SH-SY5Y (cell line): ENCODE data around the gene RBM17.

Experiments used
- GATA2 ChIP-seq: IDR thresholded peaks from 2 replicates; pipeline ENCODE4 v1.6.1; 2011; ENCODE audit warnings: mild to moderate bottlenecking, low read depth, low read length
- GATA3 ChIP-seq: IDR thresholded peaks from 2 replicates; pipeline ENCODE4 v1.6.1; 2011; ENCODE audit warnings: low read depth, mild to moderate bottlenecking, low read length, moderate library complexity

Gene RBM17

DNA sequence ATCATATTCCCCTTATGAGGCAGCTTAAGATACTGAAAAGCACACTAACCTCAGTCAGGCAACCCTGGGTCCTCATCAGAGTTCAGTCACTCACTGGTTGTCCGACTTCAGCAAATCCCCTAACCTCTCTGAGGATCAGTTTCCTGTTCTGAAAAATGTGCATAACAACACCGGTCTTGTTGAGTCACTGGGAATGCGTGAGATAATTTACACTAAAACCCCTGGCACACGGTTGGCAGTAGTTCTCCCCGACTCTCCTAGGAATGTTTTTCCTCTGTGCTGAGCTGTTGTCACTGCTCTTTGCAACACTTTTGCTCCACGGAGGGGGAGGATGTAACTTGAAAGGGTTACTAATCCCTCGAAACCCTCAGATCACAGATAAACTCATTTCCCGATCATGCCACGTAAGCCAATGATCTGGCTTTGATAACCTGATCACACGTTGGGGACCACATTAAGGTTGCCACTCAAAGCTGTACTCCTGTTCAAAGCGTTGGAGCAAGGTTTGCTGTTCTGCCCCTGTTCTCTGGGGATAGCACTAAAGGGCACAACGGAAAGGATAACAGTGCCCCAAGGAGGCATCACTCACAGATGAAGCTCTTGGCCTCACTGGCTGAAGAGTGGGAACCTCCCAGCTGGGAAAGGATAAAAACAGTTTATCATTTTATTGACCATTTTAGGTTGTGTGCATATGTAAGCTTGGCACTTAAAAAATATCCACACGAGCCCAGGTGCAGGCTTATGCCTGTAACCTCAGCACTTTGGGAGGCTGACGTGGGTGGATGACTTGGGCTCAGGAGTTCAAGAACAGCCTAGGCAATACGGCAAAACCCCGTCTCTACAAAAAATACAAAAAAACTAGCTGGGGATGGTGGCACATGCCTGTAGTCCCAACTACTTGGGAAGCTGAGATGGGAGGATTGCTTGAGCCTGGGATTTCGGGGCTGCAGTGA, 5.0 kb upstream of the RBM17 start:
- TF ChIP-seq GATA2 (no peak), GATA3 (no peak)

DNA sequence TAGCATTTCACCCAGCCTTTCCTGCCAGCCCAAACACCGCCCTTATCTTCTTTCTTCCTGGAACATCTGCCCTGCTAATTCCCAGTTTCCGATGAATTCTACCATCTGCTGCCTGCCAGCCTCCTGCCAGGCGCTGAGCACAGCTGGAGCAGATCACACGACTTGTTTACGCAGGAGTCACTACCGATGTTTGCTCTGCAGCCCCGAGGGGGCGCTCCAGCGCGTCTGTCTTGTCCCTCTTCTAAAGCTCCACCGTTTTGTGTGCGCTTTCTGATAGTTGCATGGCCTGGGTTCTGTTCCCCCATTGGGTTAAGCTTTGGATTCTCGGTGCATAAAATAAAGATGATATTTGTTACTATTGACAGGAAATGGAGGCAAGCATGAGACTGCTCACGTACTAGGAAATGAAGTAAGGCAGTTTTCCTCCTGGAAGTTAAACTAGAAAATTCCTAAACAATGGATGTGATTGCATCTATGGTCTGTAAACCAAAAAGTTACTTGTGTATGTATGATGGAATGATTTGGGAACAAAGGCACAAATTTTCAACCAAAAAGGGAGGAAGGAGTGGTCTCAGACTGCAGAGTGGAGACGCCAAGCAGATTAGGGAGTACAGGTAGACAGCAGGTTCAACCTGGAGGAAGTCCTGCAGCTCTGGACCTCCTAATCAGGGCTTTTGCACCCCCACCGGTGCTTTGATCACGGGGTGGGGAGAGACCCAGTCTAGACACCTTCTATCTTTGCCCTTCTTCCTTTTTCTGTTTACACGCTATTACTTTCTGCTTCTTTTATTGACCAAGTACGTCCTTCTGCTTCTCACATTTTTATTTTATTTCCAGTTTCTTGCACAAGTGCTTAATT, 2.2 kb upstream of the RBM17 start:
- TF ChIP-seq GATA2 (peak; percentile 87), GATA3 (no peak)

DNA sequence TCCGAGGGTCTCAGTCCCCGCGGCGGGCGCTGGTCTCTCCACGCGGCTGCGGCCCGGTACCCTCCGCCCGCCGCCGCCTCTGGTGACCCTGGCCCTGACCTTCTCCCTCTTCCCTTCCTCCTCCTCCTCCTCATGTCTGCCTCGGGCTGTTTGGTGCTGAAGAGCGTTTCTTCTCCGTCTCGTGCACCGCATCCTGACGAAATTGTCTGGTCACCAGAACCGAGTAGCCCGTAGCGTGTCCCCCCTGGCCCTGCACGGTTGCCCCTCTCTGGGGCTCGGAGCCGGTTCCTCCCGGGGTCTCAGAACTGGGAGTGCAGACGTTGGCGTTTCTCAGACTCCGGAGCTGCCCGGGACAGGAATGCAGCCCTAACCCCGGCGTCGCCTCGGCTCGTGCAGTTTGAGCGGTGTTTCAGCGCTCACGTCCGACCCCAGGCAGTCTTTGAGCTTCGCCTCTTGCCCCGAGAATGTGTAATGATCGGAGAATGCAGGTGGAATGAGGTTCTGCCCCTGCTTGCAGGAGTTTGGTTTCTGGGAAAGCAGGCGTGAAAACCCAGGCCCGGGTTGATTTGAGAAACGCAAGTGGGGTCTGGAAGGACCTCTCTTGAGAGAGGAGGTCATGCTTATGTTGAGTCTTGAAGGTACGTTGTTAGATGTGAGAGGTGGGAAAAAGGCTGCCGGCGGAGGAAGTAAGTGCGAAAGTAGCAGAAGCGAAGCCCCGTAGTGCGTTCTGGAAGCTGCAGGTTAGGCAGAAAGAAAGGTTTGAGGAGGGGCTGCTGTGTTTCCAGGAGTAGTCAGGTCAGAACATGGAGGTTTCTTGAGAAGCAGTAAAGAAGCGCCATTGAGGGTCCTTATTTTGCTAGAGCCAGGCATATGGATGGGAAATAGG, 743 bp downstream of the RBM17 start:
- no peak for TF ChIP-seq GATA3
- TF ChIP-seq GATA2: no peak

DNA sequence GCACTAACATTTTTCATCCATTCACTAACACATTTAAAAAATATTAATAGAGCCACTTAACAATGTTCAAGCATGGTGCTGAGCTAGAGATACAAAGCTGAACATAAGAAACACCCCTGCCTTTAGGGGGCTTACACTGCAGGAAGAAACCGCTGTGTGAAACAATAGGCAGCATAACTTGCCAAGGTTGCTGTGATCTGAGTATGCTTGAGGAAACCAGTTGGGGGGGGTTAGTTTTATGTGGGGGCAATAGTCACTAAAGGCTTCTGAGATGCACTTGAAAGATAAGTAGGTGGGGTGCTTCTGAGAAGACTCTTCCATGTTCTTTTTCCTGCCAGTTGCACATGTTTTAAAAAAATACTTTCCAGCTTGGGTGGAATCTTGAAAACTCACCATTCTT, 2.8 kb downstream of the RBM17 start:
- TF ChIP-seq GATA3 (no peak), GATA2 (no peak)

DNA sequence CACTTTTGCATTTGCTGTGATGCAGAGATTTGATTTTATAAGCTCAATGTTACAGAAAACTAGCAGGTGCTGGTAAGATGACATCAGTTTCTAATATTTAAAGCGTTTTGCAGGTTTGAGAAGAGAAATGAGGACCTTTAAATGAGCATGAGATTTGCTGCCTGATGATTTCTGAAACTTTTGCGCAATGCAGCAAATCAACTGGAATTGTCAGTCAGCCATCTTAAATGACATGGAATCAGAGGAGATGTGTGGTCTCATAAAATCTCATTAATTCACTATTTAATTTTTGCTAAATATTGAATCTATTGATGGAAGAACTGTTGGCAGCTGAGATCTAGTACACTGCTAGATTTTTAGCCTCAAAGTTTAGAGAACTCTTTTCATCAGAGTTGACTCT, 3.9 kb downstream of the RBM17 start:
- TF ChIP-seq GATA3 (no peak), GATA2 (no peak)

DNA sequence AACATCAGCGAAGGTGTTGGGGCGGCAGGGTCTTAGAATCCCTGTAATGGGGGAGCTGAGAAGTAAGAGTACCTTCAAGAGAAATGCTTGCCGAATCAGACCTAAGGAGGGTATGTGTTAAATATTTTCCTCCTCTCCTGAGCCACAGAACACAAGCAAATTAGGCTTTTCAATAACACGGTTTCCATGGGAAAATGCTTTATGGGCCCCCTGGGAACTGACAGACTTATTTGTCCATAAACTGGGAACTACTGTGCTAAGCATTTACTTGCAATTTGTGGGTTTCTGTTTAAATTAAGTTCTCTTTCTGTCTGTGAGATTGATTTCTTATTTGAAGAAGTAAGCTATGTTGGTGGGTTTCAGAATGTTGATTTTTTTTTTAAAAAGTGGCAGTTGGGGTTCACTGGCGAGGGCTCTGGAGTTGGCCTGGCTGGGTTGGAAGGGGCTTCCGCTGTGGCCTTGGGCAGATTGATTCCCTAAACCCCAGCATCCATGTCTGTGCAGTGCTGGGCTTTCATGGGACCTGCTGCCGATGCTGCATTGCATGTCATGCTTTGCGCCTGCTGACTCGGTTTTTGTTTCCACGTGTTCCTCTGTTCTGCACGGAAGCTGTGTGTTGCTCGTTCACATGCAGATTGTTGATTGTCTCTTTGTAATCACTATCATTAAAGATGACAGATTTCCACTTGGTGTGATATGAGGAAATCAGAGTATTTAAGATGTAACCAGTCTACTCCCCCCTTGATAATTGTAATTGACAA, 7.2 kb downstream of the RBM17 start:
- no peak for TF ChIP-seq GATA2
- no peak for TF ChIP-seq GATA3

DNA sequence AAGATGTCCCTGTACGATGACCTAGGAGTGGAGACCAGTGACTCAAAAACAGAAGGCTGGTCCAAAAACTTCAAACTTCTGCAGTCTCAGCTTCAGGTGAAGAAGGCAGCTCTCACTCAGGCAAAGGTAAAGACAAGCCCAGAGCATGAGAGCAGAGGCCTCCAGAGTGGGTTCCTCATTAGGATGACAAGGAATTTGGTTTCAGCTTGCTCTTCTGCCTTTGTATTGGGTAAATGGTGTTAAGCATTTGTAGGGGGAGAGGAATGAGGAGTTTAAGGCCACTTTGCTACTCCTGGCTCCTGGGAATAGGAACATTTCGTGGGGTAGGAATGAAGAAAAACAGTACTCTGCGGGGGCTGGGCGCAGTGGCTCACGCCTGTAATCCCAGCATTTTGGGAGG, 8.2 kb downstream of the RBM17 start:
- no peak for TF ChIP-seq GATA3
- no peak for TF ChIP-seq GATA2

DNA sequence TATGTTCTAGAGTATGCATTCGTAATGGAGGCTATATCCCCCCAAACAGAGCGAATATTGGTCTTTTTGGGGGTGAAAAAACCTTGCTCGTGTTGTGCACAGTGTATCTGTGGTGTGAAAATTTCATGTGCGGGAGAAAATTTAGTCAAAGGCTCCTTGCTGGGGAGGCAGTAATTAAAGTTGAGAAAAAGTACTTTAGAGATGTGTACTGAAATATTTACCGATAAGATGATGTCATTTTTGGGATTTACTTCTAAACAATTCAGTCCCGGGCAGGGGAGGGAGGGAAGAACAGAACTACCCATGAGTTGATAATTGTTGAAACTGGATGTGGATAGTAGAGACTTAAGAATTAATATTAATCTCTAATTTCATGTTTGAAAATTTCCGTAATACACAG, 9.3 kb downstream of the RBM17 start:
- no peak for TF ChIP-seq GATA3
- TF ChIP-seq GATA2: no peak

DNA sequence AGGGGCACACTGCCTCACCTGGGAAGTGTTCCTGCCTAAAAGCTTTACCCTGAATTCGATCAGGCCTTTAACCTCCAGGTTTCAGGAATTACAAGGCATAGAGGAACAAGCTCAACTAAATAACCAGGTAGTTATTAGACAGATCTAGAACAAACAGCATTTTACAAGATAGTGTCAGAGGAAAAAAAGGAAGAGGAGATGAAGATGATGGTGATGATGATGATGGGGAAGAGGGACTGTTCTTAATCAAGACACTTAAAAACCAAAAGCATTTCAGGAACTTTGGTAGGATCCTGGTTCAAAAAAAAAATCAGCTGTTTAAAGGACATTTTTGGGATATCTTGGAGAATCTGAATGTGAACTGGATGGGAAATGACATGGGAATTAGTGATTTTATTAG, 11.5 kb downstream of the RBM17 start:
- TF ChIP-seq GATA3 (no peak), GATA2 (no peak)

DNA sequence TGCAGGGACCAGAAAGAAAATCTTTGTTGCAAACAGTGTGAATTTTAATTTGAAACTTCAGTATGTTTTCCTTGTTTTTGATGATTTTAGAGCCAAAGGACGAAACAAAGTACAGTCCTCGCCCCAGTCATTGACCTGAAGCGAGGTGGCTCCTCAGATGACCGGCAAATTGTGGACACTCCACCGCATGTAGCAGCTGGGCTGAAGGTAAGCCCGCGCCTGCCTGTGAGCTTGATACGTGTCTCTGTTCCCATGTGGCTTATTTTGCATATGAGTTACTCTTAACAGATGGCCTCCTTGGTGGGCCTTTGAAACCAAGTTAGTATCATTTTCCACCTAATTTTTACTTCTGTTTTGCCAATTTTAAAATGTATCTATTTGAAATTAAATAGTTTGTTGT, 12.3 kb downstream of the RBM17 start:
- TF ChIP-seq GATA2 (no peak), GATA3 (no peak)

DNA sequence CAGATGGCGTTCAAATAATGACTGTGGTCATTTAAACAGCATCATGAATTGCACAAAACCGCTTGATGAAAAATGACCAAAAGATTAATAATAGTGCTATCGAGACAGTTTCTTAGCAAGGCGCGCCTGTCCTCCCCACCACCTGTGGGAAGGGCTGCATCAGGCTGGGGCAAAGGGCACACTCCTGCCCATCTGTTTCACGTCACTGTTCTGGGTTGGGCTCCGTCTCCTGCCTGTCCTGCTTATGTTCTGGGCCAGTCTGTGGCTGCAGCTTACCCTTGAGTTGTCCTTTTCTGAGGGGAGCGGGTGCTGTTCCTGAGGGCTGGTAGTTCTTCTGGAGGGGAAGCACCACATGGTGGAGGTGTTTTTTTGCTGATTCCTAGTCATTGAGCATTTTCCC, 13.3 kb downstream of the RBM17 start:
- TF ChIP-seq GATA2 (no peak), GATA3 (no peak)

DNA sequence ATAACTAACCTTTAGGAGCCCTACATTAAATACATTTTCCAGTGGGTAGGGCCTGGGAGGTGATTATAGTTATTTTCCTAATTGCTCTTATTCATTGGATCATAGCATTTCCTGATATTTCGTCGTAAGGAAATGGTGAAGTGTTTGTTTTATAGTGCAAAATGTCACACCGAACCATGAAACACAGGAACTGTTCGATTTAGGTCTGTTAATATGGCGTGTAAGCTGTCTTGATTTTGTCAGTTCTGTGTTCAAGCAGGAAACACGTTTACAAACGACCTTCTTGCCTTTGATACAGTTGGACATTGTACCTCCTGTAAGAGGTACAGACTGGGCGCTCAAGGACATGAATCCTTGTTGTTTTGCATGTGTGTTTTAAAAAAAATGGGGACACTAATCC, 14.8 kb downstream of the RBM17 start:
- no peak for TF ChIP-seq GATA2
- TF ChIP-seq GATA3: no peak

DNA sequence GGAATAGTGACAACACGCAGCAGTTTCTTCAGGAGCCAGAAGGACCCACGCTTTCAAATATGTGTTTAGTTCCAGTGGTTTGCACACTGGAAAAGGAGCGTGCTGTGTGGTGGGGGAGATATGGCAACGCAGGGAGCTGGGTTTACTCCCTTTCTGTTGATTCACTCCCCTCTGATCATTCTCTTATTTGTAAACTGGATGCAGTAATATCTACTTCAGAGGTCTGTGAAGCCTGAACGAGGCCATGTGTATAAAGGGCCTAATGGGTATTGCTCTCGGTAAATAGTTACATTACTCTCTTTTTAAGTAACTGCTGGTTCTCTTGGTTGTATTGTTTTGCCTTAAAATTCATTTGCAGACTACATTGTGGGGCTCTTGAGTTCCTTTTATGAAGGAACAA, 19.2 kb downstream of the RBM17 start:
- TF ChIP-seq GATA3: no peak
- TF ChIP-seq GATA2: no peak
